Measurements from ENCODE around the gene MSX2. TPM values are rescaled to one million over a fixed set of nuclear protein-coding genes. Genes with fewer than 3 reads are reported as not detected.

Gene MSX2
- total and polyA plus RNA-seq, 3 donors from 2014 or later: 15.8 to 39.2 (median 37.7) TPM

- no peaks in the 10 kb centered on the region for H3K27me3 ChIP-seq
- DNase-seq: no peak
Observed at GRCh38 chr5:174733091-174733690, 8.8 kb downstream of the MSX2 start.

GRCh38 chr5:174733836-174734235, 9.5 kb downstream of the MSX2 start:
- Histone ChIP-seq H3K9me3 (no peaks in the 10 kb centered on the region), H3K4me3 (no peak overlapping the region), H3K4me1 (peaks cover 5% of the 10 kb centered on the region), H3K36me3 (ENCODE audit: low read depth, missing control alignments) (no peaks in the 10 kb centered on the region), H3K27ac (no peak overlapping the region), H3K27me3 (no peaks in the 10 kb centered on the region)
- DNase-seq: no peak
- TF ChIP-seq CTCF (IDR thresholded peaks at IDR 0.05) (no peak), POLR2A (IDR thresholded peaks at IDR 0.05) (no peak)
- intact Hi-C loops (cut with DNase I; ENCODE audit: low total_unique reads): no loop called here
- WGBS, 2 donors: 37 to 43% methylated on average over 3 of the region's 3 CpGs

More at GRCh38 chr5:174733091-174733690, 8.8 kb downstream of the MSX2 start:
- no peak overlapping the region for H3K4me3 ChIP-seq
- no peak for TF ChIP-seq POLR2A (IDR thresholded peaks at IDR 0.05)
- intact Hi-C loops (cut with DNase I; ENCODE audit: low total_unique reads): no loop called here
- H3K27ac ChIP-seq: no peak overlapping the region
- H3K9me3 ChIP-seq: no peaks in the 10 kb centered on the region
- H3K4me1 ChIP-seq: peaks cover 5% of the 10 kb centered on the region
- no peaks in the 10 kb centered on the region for H3K36me3 ChIP-seq (ENCODE audit: low read depth, missing control alignments)
- WGBS, 2 donors: 24 to 36% methylated on average over 15 of the region's 15 CpGs

- DNase-seq: no peak
- H3K4me1 ChIP-seq: peaks cover 5% of the 10 kb centered on the region
- intact Hi-C loops (cut with DNase I; ENCODE audit: low total_unique reads): no loop called here
- H3K36me3 ChIP-seq (ENCODE audit: low read depth, missing control alignments): no peaks in the 10 kb centered on the region
- TF ChIP-seq CTCF (IDR thresholded peaks at IDR 0.05) (no peak), POLR2A (IDR thresholded peaks at IDR 0.05) (no peak)
- H3K4me3 ChIP-seq: peak overlapping the region; percentile 37 to 42
- H3K27ac ChIP-seq: no peak overlapping the region
- WGBS, 2 donors: 14 to 21% methylated on average over 19 to 22 of the region's 22 CpGs
- no peaks in the 10 kb centered on the region for H3K27me3 ChIP-seq
- H3K9me3 ChIP-seq: no peaks in the 10 kb centered on the region
Observed at GRCh38 chr5:174734571-174735497, 10.5 kb downstream of the MSX2 start.

GRCh38 chr5:174735498-174736330, 11.3 kb downstream of the MSX2 start:
- intact Hi-C loops (cut with DNase I; ENCODE audit: low total_unique reads): no loop called here
- no peaks in the 10 kb centered on the region for H3K27me3 ChIP-seq

More at GRCh38 chr5:174735498-174736330, 11.3 kb downstream of the MSX2 start:
- H3K4me1 ChIP-seq: peaks cover 5% of the 10 kb centered on the region
- H3K4me3 ChIP-seq: peak overlapping the region; percentile 37 to 42
- H3K27ac ChIP-seq: no peak overlapping the region
- TF ChIP-seq POLR2A (IDR thresholded peaks at IDR 0.05) (no peak), CTCF (IDR thresholded peaks at IDR 0.05) (peak; percentile 34 to 59 (median 36))
- peak; percentile 71 for DNase-seq
- H3K9me3 ChIP-seq: no peaks in the 10 kb centered on the region
- WGBS, 2 donors: 1 to 2% methylated on average over 24 to 54 of the region's 54 CpGs
- H3K36me3 ChIP-seq (ENCODE audit: low read depth, missing control alignments): no peaks in the 10 kb centered on the region
